ENCODE measurements around the gene SLC6A20.

Gene SLC6A20

GRCh38 chr3:45705839-45706808 lies 90.2 kb downstream of the SLC6A20 start:
- DNase-seq (ENCODE audit: low read depth): no peak
- TF ChIP-seq CTCF (IDR thresholded peaks at IDR 0.05; ENCODE audit: low read depth, low read length): no peak
- no peak for TF ChIP-seq POLR2A (IDR thresholded peaks at IDR 0.05; ENCODE audit: extremely low read depth, insufficient read length)
- no peak for TF ChIP-seq MAX (IDR thresholded peaks at IDR 0.05; ENCODE audit: low read depth, low read length)
- TF ChIP-seq MYC (IDR thresholded peaks at IDR 0.05; ENCODE audit: low read depth, low read length): no peak
- no peak overlapping the region for H3K4me3 ChIP-seq (ENCODE audit: low read depth, low read length)

Data from NB4 (cell line).